ENCODE data around the gene CDK11A. TPM values are rescaled to one million over a fixed set of nuclear protein-coding genes. Genes with fewer than 3 reads are reported as not detected.

CDK11A gene
- total RNA-seq = 10 to 100 TPM; 66.4 to 78.3 TPM

GRCh38 chr1:1724035-1724864 is at the start of gene CDK11A:
Gene CDK11A, minus strand, starts transcription at chr1:1724357. Its CDS starts 1,539 bp downstream, at chr1:1722818.

GRCh38 chr1:1692714-1693647 is 31.2 kb downstream of the CDK11A start, which contains the start of gene SLC35E2B:
Gene SLC35E2B, minus strand, starts transcription at chr1:1692795. Its CDS starts 16,096 bp downstream, at chr1:1676699.

DNA sequence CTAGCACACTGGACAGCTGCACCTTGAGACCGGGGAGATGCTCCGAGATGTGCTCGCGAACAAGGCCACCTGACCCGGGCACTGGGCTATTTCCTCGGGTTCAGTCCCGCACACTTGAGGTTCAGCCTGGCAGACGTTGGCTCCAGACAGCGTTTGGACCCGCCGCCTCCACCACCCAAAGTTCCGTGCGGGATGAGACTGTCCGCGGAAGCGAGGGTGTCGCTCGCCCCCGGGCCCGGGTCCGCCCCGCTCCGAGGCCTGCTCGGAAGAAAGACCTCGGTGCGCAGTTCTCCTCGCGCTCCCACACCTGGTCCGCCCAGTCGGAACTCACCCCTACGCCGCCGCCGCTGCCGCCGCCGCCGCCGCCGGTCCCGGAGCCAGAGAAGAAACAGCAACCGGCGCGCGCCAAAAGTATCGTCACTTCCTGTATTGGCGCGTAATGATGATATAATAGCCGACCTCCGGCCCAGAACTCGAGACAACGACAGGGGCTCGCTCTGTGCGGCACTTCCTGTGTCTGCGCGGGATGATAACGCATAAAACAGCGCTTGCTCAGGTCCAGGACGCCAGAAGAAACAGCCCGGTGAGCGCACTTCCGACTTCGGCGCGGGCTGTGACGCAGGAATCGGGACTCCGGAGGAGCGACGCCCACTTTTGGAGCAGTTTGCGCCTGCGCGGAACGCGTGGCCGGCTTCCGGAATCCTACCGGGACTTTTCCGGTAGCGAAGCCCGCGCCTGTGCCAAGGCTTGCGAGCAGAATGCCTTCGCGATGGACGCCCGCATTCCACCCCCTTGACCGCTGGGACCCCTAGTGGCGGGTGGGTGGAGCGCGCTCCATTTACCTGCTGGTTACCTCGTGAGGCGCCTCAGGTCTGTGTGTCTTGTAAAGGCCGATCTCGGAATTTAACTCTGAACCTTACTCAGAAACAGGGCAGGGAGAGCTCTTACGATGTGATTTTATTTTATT is 65.3 kb downstream of the CDK11A start, which contains the start of gene CDK11B:
TSS of gene CDK11B (minus strand) at position 422 of the 967 bp plus-strand sequence. CDS start 1,519 bp downstream, outside the sequence.

Other genes with a start within 250 kb of the CDK11A start
- 10 to 100 TPM; 31.9 to 33.0 TPM for gene ATAD3A, start 212.2 kb downstream of the CDK11A start, total RNA-seq
- under 1 TPM; 0.41 to 0.45 TPM for gene TMEM240, start 183.7 kb downstream of the CDK11A start, total RNA-seq
- 100 to 1,000 TPM; 106 to 107 TPM for gene SSU72, start 149.5 kb downstream of the CDK11A start, total RNA-seq
- 1 to 10 TPM; 8.7 to 9.1 TPM for gene FNDC10, start 124.2 kb downstream of the CDK11A start, total RNA-seq
- gene MIB2, start 108.9 kb downstream of the CDK11A start, total RNA-seq = 10 to 100 TPM; 44.3 to 45.9 TPM
- 1 to 10 TPM; 3.4 to 4.2 TPM for gene MMP23B, start 92.2 kb downstream of the CDK11A start, total RNA-seq
- 10 to 100 TPM; 33.8 to 34.2 TPM for gene CDK11B, start 65.4 kb downstream of the CDK11A start, total RNA-seq
- gene SLC35E2B, start 31.6 kb downstream of the CDK11A start, total RNA-seq = 10 to 100 TPM; 75.4 to 77.9 TPM
- 10 to 100 TPM; 62.2 to 63.9 TPM for gene NADK, start 54.1 kb upstream of the CDK11A start, total RNA-seq
- gene GNB1, start 166.7 kb upstream of the CDK11A start, total RNA-seq = 100 to 1,000 TPM; 336 to 341 TPM
- under 1 TPM; 0.46 to 0.50 TPM for gene CALML6, start 190.9 kb upstream of the CDK11A start, total RNA-seq
- under 1 TPM in 1 of 2 experiments, not detected in 1; 0.48 TPM for gene TMEM52, start 194.9 kb upstream of the CDK11A start, total RNA-seq

Data from activated naive CD4-positive, alpha-beta T cell treated with anti-CD3 and anti-CD28 coated beads, Interleukin-2, amount 10 ng/mL, durations not matched to agents 5 hours and 36 hours (primary cell).